Measurements from ENCODE around the gene HK1. TPM values are rescaled to one million over a fixed set of nuclear protein-coding genes. Genes with fewer than 3 reads are reported as not detected.

Gene HK1
- total RNA-seq, 1 experiment from 2014 or later = 98.8 TPM

GRCh38 chr10:69451209-69451783, 173.0 kb downstream of the HK1 start, which contains the start of gene TSPAN15:
TSPAN15 (plus strand) TSS chr10:69451465; CDS start chr10:69451595, 130 bp downstream.
- Histone ChIP-seq H3K79me2 (ENCODE audit: insufficient read depth, low read length) (no peaks in the 10 kb centered on the region), H3K9me3 (ENCODE audit: control insufficient read depth, low read depth, low read length) (no peaks in the 10 kb centered on the region), H4K20me1 (ENCODE audit: control insufficient read depth, insufficient read depth, insufficient read length) (no peaks in the 10 kb centered on the region), H3K23me2 (ENCODE audit: insufficient read length, low read depth, low read length, poor library complexity, severe bottlenecking) (peaks cover 6% of the 10 kb centered on the region), H3K14ac (ENCODE audit: insufficient read depth, low read length) (no peak within 1 kb of the TSS), H2BK120ac (ENCODE audit: low read depth, low read length, poor library complexity, severe bottlenecking) (no peak within 1 kb of the TSS), H2AFZ (ENCODE audit: low read length) (no peak within 1 kb of the TSS), H4K5ac (ENCODE audit: insufficient read length, low read depth, low read length) (no peak within 1 kb of the TSS), H3K4ac (ENCODE audit: low read depth, low read length) (no peak within 1 kb of the TSS), H3K4me1 (ENCODE audit: insufficient read depth, low read length) (no peaks in the 10 kb centered on the region), H3K56ac (ENCODE audit: insufficient read length, low read depth, low read length) (no peak within 1 kb of the TSS), H3K23ac (ENCODE audit: insufficient read length, low read depth, low read length) (no peak within 1 kb of the TSS), H3K4me2 (ENCODE audit: insufficient read depth, insufficient read length, low read length) (peak within 1 kb of the TSS; percentile 60), H2BK5ac (ENCODE audit: insufficient read length, low read length) (no peak within 1 kb of the TSS), H3K27me3 (ENCODE audit: insufficient read depth, low read length) (peaks cover 13% of the 10 kb centered on the region; the same call in 1 of the 2 replicates), H2BK15ac (ENCODE audit: low read depth, low read length) (no peak within 1 kb of the TSS), H2BK20ac (ENCODE audit: low read depth, low read length, poor library complexity, severe bottlenecking) (no peak within 1 kb of the TSS), H3K27ac (ENCODE audit: insufficient read length, low read depth, low read length) (no peak within 1 kb of the TSS), H3K18ac (ENCODE audit: insufficient read length, low read depth, low read length) (no peak within 1 kb of the TSS), H4K91ac (ENCODE audit: insufficient read length, low read depth, low read length) (no peak within 1 kb of the TSS), H3T11ph (ENCODE audit: low read length) (no peak within 1 kb of the TSS), H3K79me1 (ENCODE audit: insufficient read depth, low read depth, low read length, poor library complexity, severe bottlenecking) (no peaks in the 10 kb centered on the region), H2BK12ac (ENCODE audit: insufficient read length, low read depth, low read length) (no peak within 1 kb of the TSS), H4K8ac (replicated peaks; ENCODE audit: insufficient read length, low read depth, low read length) (no peak within 1 kb of the TSS), H3K9ac (ENCODE audit: extremely low read depth, insufficient read length, low read length) (no peak within 1 kb of the TSS), H2AK5ac (ENCODE audit: insufficient read length, low read length) (no peak within 1 kb of the TSS)
- H3K4me1 Mint-ChIP-seq = peaks cover 10 to 17% of the 10 kb centered on the region in 2 experiments
- peaks cover 76% of the 10 kb centered on the region for H3K27me3 Mint-ChIP-seq (ENCODE audit: low read depth)
- H3K27ac Mint-ChIP-seq = peak within 1 kb of the TSS in 2 of 3 experiments; percentile 36 to 45; a peak in 2 of 7 replicates
- peaks cover 0 to 2% (median 0%) of the 10 kb centered on the region in 3 experiments; a peak in 2 of 7 replicates for H3K36me3 Mint-ChIP-seq (ENCODE audit: insufficient read depth in 1 of 3, low read depth in 3 of 3)
- TF ChIP-seq CTCF (conservative IDR thresholded peaks at IDR 0.05) = no peak
- DNase-seq = peak; percentile 97
- H3K4me3 Mint-ChIP-seq = peak within 1 kb of the TSS; percentile 71 to 83
- WGBS (ENCODE audit: extremely low coverage, insufficient read length, low lambda C conversion rate) = no CpG with 5 or more reads among the region's 45 CpGs
- H3K9me3 Mint-ChIP-seq = no peaks in the 10 kb centered on the region; a peak in 1 of 5 replicates

Other genes starting within 250 kb of the HK1 start
- not detected in 2 replicates for gene SRGN, start 190.4 kb upstream of the HK1 start, total RNA-seq (2021)
- gene VPS26A, start 154.3 kb upstream of the HK1 start, total RNA-seq (2021) = 41.8 and 43.8 TPM in 2 replicates
- gene SUPV3L1, start 98.3 kb upstream of the HK1 start, total RNA-seq (2021) = 54.3 and 57.3 TPM in 2 replicates
- 0.31 TPM in 1 of 2 replicates, not detected in the other for gene HKDC1, start 58.2 kb upstream of the HK1 start, total RNA-seq (2021)
- not detected in 2 replicates for gene TACR2, start 138.4 kb downstream of the HK1 start, total RNA-seq (2021)
- 7.7 and 7.8 TPM in 2 replicates for gene TSPAN15, start 173.0 kb downstream of the HK1 start, total RNA-seq (2021)

Measured in H9 (cell line).